ENCODE measurements around the gene ALKBH7.

Gene ALKBH7

DNA sequence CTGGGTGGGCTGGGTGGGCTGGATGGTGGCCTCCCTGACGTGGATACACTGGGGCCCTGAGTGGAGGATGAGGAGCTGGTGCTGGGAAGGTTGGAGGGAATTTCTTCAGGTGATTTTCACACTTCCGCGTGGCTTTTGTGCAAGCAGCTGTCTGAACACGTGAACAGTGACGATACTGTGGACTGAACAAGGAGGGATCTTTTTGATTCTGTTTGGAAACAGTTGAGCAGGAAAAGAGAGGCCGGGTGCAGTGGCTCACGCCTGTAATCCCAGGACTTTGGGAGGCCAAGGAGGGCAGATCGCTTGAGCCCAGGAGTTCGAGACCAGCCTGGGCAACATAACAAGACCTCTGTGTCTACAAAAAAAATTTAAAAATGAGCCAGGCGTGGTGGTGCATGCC lies 29.5 kb downstream of the ALKBH7 start:
- no peak for DNase-seq

DNA sequence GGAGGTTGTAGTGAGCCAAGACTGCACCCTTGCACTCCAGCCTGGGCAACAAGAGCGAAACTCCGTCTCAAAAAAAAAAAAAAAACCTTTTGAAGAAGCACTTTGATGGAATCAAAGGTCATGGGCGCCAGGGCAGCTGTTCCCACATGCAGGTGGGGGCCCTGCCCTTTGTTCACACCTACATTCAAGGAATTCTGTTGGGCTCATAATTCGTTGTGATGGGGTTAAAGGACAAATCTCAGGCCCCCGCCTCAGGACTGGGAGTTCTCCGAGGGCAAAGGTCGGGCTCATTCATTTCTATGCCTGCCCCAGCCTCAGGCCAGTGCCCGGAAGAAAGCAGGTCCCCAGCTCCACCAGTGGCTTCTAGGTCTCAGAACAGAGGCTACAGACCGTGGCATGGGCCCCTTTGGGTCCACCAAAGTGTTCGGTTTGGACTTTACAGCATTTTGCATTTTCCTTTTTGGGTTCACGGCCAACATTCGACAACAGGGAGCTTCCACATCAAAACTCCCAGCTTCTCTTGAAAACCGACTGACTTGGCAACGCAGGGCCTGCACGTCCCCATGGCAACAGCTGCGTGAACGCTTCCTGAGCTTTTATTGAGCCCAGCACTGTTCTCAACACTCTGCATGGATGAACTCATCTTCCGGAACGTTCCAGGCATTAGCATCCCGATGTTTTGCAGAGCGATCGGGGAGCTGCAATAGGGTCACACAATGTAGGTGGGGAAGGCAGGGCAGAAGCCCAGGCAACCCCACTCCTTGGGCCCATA lies 30.4 kb downstream of the ALKBH7 start:
- DNase-seq: no peak

DNA sequence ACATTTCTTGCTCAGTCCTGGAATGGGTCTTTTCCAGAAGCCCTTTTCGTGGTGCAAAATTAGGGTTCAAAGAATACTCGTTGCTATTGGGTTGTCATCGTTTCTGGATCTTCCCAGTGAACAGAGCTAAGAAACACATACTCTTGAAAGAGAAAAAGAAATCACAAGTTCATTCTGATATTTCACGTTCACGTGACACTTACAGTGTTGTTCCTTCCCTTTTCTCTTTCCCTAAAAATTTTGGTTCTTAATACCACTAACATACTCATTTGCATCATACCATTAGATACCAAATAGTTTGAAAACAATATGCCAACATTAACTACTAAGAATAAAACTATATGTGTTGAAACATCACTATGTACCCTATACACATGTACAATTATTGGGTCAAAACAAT lies 33.8 kb downstream of the ALKBH7 start:
- DNase-seq: no peak

DNA sequence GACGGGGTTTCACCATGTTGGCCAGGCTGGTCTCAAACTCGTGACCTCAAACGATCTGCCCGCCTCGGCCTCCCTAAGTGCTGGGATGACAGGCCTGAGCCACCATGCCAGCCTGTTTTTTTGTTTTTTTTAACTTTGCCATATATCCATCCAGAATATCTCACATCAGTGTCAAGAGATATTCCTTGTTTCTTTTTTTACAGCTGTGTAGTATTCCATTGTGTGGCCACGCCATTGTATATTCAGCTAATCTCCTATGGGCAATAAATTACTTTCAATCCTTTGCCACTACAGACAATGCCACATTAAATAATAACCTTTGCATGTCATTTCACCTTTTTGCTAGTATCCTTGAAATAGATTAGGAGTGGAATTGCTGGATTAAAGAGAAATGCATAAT lies 36.8 kb downstream of the ALKBH7 start:
- no peak for DNase-seq

GRCh38 chr19:6412061-6412446 lies 39.5 kb downstream of the ALKBH7 start:
- DNase-seq: no peak

DNA sequence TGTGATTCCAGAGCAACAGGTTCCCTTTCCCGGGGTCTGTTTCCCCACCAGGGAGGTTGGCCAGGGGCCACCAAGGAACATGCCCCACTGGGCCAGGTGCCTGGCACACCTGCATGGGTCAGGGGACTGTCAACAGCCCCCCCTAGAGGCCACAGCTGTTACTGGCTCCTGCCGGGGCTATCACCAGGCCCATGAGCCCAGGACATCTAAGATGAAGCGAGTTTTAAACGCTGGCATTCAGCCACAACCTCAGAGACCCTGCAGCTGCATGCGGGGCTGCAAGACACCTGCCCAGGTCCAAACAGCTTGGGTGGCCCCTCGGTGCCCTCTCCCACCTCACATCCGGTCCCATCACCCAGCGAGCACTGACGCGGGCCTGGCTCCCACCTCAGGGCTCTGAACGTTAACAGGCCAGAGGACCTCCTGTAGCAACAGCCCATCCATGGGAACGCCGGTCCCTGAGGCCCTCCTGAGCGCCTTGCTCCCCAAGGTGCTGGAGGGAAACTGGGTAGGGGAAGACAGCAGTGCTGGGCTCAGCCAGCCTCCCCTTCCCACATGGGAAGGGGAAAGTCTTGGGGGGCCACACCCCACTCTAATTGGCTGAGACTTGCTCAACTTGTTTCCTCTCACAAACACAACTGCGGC lies 40.0 kb downstream of the ALKBH7 start:
- peak in 5 of 6 experiments; percentile 22 to 49 (median 35) for DNase-seq

DNA sequence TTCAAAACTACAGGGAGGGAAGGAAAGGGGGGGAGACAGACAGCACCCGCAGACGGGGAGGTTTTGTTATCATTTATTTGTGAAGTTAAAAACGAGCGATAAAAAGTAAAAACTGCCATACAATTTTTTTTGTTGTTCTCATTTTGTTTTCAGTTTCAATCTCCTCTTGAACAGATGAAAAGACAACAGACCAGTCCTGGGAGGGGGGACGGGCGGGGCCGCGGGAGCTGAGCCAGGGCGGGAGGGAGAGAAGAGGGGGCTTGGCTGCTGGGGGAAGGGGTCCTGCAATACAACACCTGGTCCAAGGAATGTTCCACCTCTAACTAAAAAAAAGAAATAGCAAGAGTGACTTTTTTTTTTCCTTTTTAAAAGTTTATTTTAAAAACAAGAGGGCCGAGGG lies 40.7 kb downstream of the ALKBH7 start:
- no peak for DNase-seq

- DNase-seq: no peak
These were observed 41.4 kb downstream of the ALKBH7 start for GRCh38 chr19:6413721-6414643.

- DNase-seq: no peak
These were observed 42.4 kb downstream of the ALKBH7 start for GRCh38 chr19:6414793-6415590.

GRCh38 chr19:6415591-6416190 lies 43.1 kb downstream of the ALKBH7 start:
- no peak for DNase-seq

DNA sequence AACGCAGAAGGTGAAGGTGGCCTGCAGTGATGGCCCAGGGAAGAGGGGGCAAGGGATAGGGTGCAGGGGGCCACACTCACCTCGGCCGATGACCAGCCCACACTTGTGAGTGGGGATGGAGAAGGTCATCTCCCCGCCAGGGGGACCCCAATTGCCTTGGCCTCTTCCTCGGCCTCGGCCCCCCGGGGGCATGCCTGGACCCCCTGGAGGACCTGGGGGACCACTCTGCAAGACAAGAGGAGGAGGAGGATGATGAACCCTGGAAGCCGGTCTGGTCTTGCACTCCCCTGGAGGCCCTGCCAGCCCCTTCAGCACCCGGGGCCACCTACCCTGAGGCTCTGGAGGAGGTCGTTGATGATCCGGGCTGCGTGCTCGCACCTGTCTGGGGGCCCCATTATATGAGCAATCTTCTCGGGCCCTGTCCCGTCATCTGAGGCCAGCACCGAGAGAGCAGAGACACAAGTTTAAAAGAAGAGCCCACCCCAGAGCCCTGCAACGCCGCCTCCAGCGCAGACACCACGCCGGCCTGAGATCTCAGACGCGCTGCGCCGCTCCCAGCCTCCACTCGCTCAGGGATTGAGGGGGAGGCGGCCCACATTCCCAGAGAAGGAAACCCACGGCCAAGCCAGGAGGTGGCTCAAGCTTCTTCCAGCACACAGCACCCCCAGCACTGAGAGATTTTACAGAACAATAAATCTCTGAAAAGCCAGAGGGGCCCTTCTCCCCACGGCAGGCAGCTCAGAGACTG lies 44.2 kb downstream of the ALKBH7 start:
- DNase-seq: no peak

DNA sequence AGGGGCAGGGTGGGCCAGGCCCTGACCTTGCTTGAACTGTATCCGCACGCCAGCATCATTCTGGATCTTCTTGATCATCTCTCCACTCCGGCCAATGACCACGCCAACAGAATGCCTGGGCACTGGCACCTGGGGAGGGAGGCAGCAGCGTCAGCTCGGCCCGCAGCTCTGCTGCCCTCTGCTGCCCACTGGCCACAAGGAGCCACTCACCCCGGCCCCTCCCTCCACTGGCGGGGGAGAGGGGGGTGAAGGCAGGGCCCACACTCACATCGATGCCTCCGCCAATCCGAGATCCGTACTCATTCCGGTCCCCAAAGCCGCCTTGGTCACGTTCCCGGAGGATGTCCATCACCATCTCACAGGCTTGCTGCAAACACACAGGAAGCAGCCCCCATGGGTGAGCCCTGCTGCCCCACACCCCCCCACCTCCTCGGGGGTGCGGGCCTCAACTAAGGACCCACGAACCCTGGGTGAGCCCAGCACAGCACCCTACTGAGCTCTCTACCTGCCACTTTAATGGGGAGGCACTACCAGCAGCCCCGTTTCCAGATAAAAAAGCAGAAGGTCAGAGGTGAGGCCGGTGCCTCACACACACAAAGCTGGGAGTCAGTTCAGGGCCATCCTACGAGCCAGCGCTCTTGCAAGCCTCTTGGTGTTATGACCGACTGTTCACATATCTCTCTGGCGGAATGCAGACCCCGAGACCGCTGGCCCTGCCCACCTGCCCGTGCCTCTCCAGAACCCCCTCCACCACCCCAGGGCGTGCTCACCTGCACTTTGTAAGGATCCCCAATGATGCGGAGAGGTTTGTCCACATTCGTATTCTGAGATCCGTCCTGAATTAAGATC lies 45.3 kb downstream of the ALKBH7 start:
- DNase-seq: no peak

DNA sequence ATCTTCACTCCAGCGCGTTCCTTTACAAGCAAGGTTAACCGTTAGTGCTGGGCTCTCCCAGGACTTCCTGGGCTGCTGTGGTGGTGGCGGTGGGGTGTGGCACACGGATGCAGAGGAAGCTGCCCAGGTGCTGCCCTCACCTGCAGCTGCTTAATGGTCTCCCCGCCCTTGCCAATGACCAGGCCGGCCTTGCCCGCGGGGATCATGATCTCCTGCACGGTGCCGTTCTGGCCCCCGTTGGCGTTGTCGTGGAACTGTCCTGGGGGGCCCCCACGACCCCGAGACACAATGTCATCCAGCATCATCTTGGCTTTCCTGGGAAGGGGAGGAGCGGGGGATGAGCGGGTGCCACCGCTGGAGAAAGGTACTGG lies 46.0 kb downstream of the ALKBH7 start:
- no peak for DNase-seq

- DNase-seq: no peak
These were observed 48.8 kb downstream of the ALKBH7 start for GRCh38 chr19:6421075-6422014.

- peak in 1 of 6 experiments; percentile 25 for DNase-seq
These were observed 51.1 kb downstream of the ALKBH7 start for GRCh38 chr19:6423499-6424194.

GRCh38 chr19:6424195-6424938 lies 51.8 kb downstream of the ALKBH7 start, which contains the start of gene KHSRP:
TSS of gene KHSRP (minus strand) at chr19:6424811. CDS start at chr19:6424701, 110 bp downstream.
- peak in 3 of 6 experiments; percentile 28 to 38 (median 34) for DNase-seq
